B cell (primary cell): ENCODE results near the gene SMPDL3B. TPM values are rescaled to one million over a fixed set of nuclear protein-coding genes. Genes with fewer than 3 reads are reported as not detected.

Experiments
- ATAC-seq: fragments of 200-7000 bp; cut with Tn5 transposase; one replicate; pipeline ENCODE4 v1.10.0; 2021; ENCODE audit warnings: low read depth, mild to moderate bottlenecking, moderate number of reproducible peaks, moderate library complexity
- CTCF ChIA-PET: fragments of 350-600 bp; sonication (Branson Sonifier 250); formaldehyde crosslinking; loops from one replicate; lab custom pipeline; 2021; ENCODE audit warnings: antibody characterized with exemption, inconsistent platforms; lab: Charles Lee
- POLR2A ChIA-PET: fragments of 350-600 bp; sonication (Branson Sonifier 250); formaldehyde crosslinking; loops from one replicate; lab custom pipeline; 2021; ENCODE audit warnings: antibody characterized with exemption; lab: Charles Lee
- DNase-seq: peaks from one replicate; pipeline ENCODE4 v3.0.0; 2013
- H2AFZ ChIP-seq: 2 replicates; pipeline ENCODE4 v1.6.1; 2012; ENCODE audit warnings: mild to moderate bottlenecking, low read depth, low read length; ENCODE audit not compliant: insufficient read depth, poor library complexity, severe bottlenecking
- H3K27ac ChIP-seq, 2 donors: 1 replicate in 1 of 2; 2 replicates in 1 of 2; pipeline ENCODE4 v1.5.1; 2012 to 2013; ENCODE audit warnings: low read length in 2 of 2, mild to moderate bottlenecking in 2 of 2, moderate library complexity in 1 of 2
- H3K27me3 ChIP-seq, 4 experiments: fragments of 200-600 bp in 1 of 4; sonication (generic) in 1 of 4; replicated peaks in 1 of 4; 1 replicate in 2 of 4; 2 replicates in 2 of 4; pipeline versions ENCODE4 v1.6.1 to v1.7.0; 2013 to 2016; ENCODE audit warnings: low read length in 3 of 4, mild to moderate bottlenecking in 2 of 4, mixed read lengths in 1 of 4, moderate library complexity in 1 of 4; ENCODE audit not compliant: insufficient read depth in 4 of 4, control insufficient read depth in 3 of 4; ENCODE audit errors: control extremely low read depth in 1 of 4
- H3K36me3 ChIP-seq, 2 experiments: replicated peaks in 1 of 2; 1 replicate in 1 of 2; 2 replicates in 1 of 2; pipeline versions ENCODE4 v1.6.1 to v1.7.1; 2013; ENCODE audit warnings: low read length in 1 of 2; ENCODE audit not compliant: insufficient read depth in 2 of 2, control insufficient read depth in 1 of 2; ENCODE audit errors: control extremely low read depth in 1 of 2, extremely low read depth in 1 of 2
- H3K4me1 ChIP-seq, 2 donors: fragments of 200-600 bp in 1 of 2; sonication (generic) in 1 of 2; 1 replicate in 1 of 2; 2 replicates in 1 of 2; pipeline versions ENCODE4 v1.5.1 to v1.6.1; 2013 to 2017; ENCODE audit warnings: low read length in 2 of 2; ENCODE audit not compliant: control insufficient read depth in 2 of 2, insufficient read depth in 2 of 2
- H3K4me2 ChIP-seq: replicated peaks from 2 replicates; pipeline ENCODE3; 2012; ENCODE audit warnings: mild to moderate bottlenecking, low read depth, low read length; ENCODE audit not compliant: poor library complexity, severe bottlenecking
- H3K4me3 ChIP-seq, 5 experiments: fragments of 200-600 bp in 1 of 5; sonication (generic) in 1 of 5; 1 replicate in 3 of 5; 2 replicates in 2 of 5; pipeline versions ENCODE4 v1.5.1 to v1.7.0; 2011 to 2016; ENCODE audit warnings: low read length in 4 of 5, mild to moderate bottlenecking in 4 of 5, low read depth in 2 of 5, control low read depth in 1 of 5, moderate library complexity in 1 of 5; ENCODE audit not compliant: insufficient read depth in 1 of 5; ENCODE audit errors: control extremely low read depth in 1 of 5, extremely low read depth in 1 of 5
- H3K79me2 ChIP-seq: fragments of 200-600 bp; sonication (generic); one replicate; pipeline ENCODE4 v1.6.0; 2016; ENCODE audit warnings: low read length; ENCODE audit not compliant: control insufficient read depth, insufficient read depth
- H3K9ac ChIP-seq: fragments of 200-600 bp; sonication (generic); 2 replicates; pipeline ENCODE4 v1.6.1; 2017; ENCODE audit warnings: mild to moderate bottlenecking, low read length, moderate library complexity
- H3K9me3 ChIP-seq, 3 donors: one replicate each; pipeline versions ENCODE4 v1.6.1 to v1.7.1; 2013; ENCODE audit warnings: low read length in 2 of 3; ENCODE audit not compliant: control insufficient read depth in 2 of 3, insufficient read depth in 1 of 3; ENCODE audit errors: control extremely low read depth in 1 of 3
- H4K20me1 ChIP-seq: 2 replicates; pipeline ENCODE4 v1.6.0; 2012; ENCODE audit warnings: mild to moderate bottlenecking, low read length; ENCODE audit not compliant: insufficient read depth, control insufficient read depth, poor library complexity, severe bottlenecking
- H3K27ac Mint-ChIP-seq: one replicate; pipeline ENCODE4 v1.8.0; 2021; ENCODE audit warnings: mixed read lengths
- H3K27me3 Mint-ChIP-seq: one replicate; pipeline ENCODE4 v1.8.0; 2021; ENCODE audit warnings: mixed read lengths
- H3K4me1 Mint-ChIP-seq: one replicate; pipeline ENCODE4 v1.8.0; 2021; ENCODE audit warnings: mixed read lengths
- H3K4me3 Mint-ChIP-seq: one replicate; pipeline ENCODE4 v1.8.0; 2021; ENCODE audit warnings: mixed read lengths
- H3K9me3 Mint-ChIP-seq: one replicate; pipeline ENCODE4 v1.8.0; 2022; ENCODE audit warnings: mixed read lengths; ENCODE audit not compliant: insufficient read depth
- EZH2 ChIP-seq: IDR thresholded peaks from 2 replicates; pipeline ENCODE4 v1.6.1; 2012; ENCODE audit warnings: borderline replicate concordance, low read depth, mild to moderate bottlenecking, moderate library complexity, low read length; ENCODE audit not compliant: insufficient read depth, poor library complexity, severe bottlenecking
- WGBS: methylation state at CpG from one replicate; pipeline ENCODE4 v1.1.5; 2013; ENCODE audit warnings: missing lambda C conversion rate; ENCODE audit not compliant: insufficient coverage; 5-methylcytosine and 5-hydroxymethylcytosine counted together
- intact Hi-C: fragments of 100-400 bp; cut with micrococcal nuclease; formaldehyde crosslinking; loops from one replicate; pipeline ENCODE4 v1.10.0; 2022
- polyA plus RNA-seq: library from polyadenylated mRNA; depleted of rRNA; stranded (reverse); fragments of >200 nt; gene quantifications from 2 replicates; pipeline ENCODE4 v1.2.3, GENCODE V29; 2012
- total RNA-seq, 2 donors: library from RNA; stranded (reverse); fragments of 120-200 nt in 1 of 2; gene quantifications; 1 replicate in 1 of 2; 2 replicates in 1 of 2; pipeline versions ENCODE4 v1.2.3 to v1.2.4, GENCODE V29; 2013 to 2022
- TF ChIP-seq, protein P1 (sequence below): fragments of 200-600 bp; IDR thresholded peaks from one replicate; pipeline ENCODE4 v1.8.0; 2022; ENCODE audit warnings: antibody characterized with exemption, mild to moderate bottlenecking

SMPDL3B gene
- total and polyA plus RNA-seq, 2 donors (not counting 1 experiment from before 2014, with no cell fraction given) = 0.22 TPM; not detected in 1

- H2AFZ ChIP-seq = no peak overlapping the region
- peaks cover 9% of the 10 kb centered on the region for H4K20me1 ChIP-seq
- ChIA-PET CTCF (interaction anchor here (0.9 kb wide), 1 partner anchor 19 kb away, joined by 3 read pairs; no protein-coding TSS in a partner anchor), POLR2A (no interaction called here)
- H3K4me2 ChIP-seq = no peak overlapping the region
- peaks cover 16% of the 10 kb centered on the region for H3K4me1 Mint-ChIP-seq
- H3K9ac ChIP-seq = no peak overlapping the region
- no peak overlapping the region for H3K27ac ChIP-seq
- peaks cover 28% of the 10 kb centered on the region for H3K79me2 ChIP-seq
- peaks cover 14 to 17% of the 10 kb centered on the region in 2 donors for H3K4me1 ChIP-seq
- H3K4me3 ChIP-seq = no peak overlapping the region
- no peaks in the 10 kb centered on the region for H3K9me3 Mint-ChIP-seq
- no peak for TF ChIP-seq EZH2
- TF ChIP-seq, protein P1, sequence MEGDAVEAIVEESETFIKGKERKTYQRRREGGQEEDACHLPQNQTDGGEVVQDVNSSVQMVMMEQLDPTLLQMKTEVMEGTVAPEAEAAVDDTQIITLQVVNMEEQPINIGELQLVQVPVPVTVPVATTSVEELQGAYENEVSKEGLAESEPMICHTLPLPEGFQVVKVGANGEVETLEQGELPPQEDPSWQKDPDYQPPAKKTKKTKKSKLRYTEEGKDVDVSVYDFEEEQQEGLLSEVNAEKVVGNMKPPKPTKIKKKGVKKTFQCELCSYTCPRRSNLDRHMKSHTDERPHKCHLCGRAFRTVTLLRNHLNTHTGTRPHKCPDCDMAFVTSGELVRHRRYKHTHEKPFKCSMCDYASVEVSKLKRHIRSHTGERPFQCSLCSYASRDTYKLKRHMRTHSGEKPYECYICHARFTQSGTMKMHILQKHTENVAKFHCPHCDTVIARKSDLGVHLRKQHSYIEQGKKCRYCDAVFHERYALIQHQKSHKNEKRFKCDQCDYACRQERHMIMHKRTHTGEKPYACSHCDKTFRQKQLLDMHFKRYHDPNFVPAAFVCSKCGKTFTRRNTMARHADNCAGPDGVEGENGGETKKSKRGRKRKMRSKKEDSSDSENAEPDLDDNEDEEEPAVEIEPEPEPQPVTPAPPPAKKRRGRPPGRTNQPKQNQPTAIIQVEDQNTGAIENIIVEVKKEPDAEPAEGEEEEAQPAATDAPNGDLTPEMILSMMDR = no peak
- no peak overlapping the region for H3K4me3 Mint-ChIP-seq
- DNase-seq (no peak), ATAC-seq (no peak)
- H3K27me3 ChIP-seq = peaks cover 0 to 3% (median 0%) of the 10 kb centered on the region in 4 experiments
- intact Hi-C loops = no loop called here
- H3K27ac Mint-ChIP-seq = no peak overlapping the region
- no peaks in the 10 kb centered on the region for H3K36me3 ChIP-seq
- no peaks in the 10 kb centered on the region for H3K27me3 Mint-ChIP-seq
- 96% methylated on average over 4 of the region's 5 CpGs for WGBS
- no peaks in the 10 kb centered on the region for H3K9me3 ChIP-seq
Observed at GRCh38 chr1:27957655-27958054, 22.9 kb downstream of the SMPDL3B start.

GRCh38 chr1:27958513-27958912, 23.7 kb downstream of the SMPDL3B start:
- Mint-ChIP-seq H3K27me3 (no peaks in the 10 kb centered on the region), H3K4me3 (no peak overlapping the region), H3K4me1 (peaks cover 16% of the 10 kb centered on the region), H3K27ac (no peak overlapping the region), H3K9me3 (no peaks in the 10 kb centered on the region)
- intact Hi-C loops = no loop called here
- H3K27ac ChIP-seq = no peak overlapping the region
- CTCF ChIA-PET = no interaction called here
- POLR2A ChIA-PET = interaction anchor here (0.6 to 1.5 kb wide), 2 partner anchors 84 to 1061 kb away, joined by 4 to 5 read pairs; no protein-coding TSS in a partner anchor
- H4K20me1 ChIP-seq = peaks cover 9% of the 10 kb centered on the region
- H3K4me3 ChIP-seq = no peak overlapping the region
- TF ChIP-seq, protein P1 = no peak
- no peak for TF ChIP-seq EZH2
- no peaks in the 10 kb centered on the region for H3K36me3 ChIP-seq
- DNase-seq (no peak), ATAC-seq (no peak)
- WGBS = 99% methylated on average over 26 of the region's 26 CpGs
- H3K79me2 ChIP-seq = peaks cover 28% of the 10 kb centered on the region
- peaks cover 14 to 17% of the 10 kb centered on the region in 2 donors for H3K4me1 ChIP-seq
- no peak overlapping the region for H3K9ac ChIP-seq
- H3K4me2 ChIP-seq = peak overlapping the region; percentile 100
- no peaks in the 10 kb centered on the region for H3K9me3 ChIP-seq
- peak overlapping the region; percentile 100 for H2AFZ ChIP-seq
- H3K27me3 ChIP-seq = peaks cover 0 to 3% (median 0%) of the 10 kb centered on the region in 4 experiments
